IPS DF 6.9 (cell line): ENCODE results near the gene MRPS21.

ENCODE experiments used
- DNase-seq: peaks from one replicate; pipeline ENCODE4 v3.0.0-alpha.2; 2013; ENCODE audit warnings: low read depth, low spot score
- H3K27ac ChIP-seq: one replicate; pipeline ENCODE4 v1.5.1; 2013; ENCODE audit warnings: low read length, control low read depth
- H3K27me3 ChIP-seq: 2 replicates; pipeline ENCODE4 v1.6.1; 2013; ENCODE audit warnings: mild to moderate bottlenecking, low read length; ENCODE audit not compliant: control insufficient read depth, insufficient read depth
- H3K36me3 ChIP-seq: 2 replicates; pipeline ENCODE4 v1.6.1; 2013; ENCODE audit warnings: low read length; ENCODE audit not compliant: control insufficient read depth, insufficient read depth
- H3K4me1 ChIP-seq: 2 replicates; pipeline ENCODE4 v1.6.1; 2013; ENCODE audit warnings: low read length; ENCODE audit not compliant: control insufficient read depth, insufficient read depth
- H3K4me3 ChIP-seq: 2 replicates; pipeline ENCODE4 v1.5.1; 2013; ENCODE audit warnings: mild to moderate bottlenecking, low read length
- H3K9me3 ChIP-seq: 2 replicates; pipeline ENCODE4 v1.6.1; 2013; ENCODE audit warnings: low read length, inconsistent platforms; ENCODE audit not compliant: control insufficient read depth, insufficient read depth
- WGBS: extraction: QIAGEN DNeasy Blood & Tissue Kit; methylation state at CpG from one replicate; pipeline ENCODE4 v1.1.7; 2013; ENCODE audit warnings: mixed read lengths, missing lambda C conversion rate; ENCODE audit not compliant: insufficient read length, insufficient coverage; 5-methylcytosine and 5-hydroxymethylcytosine counted together

The MRPS21 gene

GRCh38 chr1:150262388-150263320 lies 31.0 kb upstream of the MRPS21 start:
- WGBS: no CpG with 5 or more reads among the region's 6 CpGs
- H3K36me3 ChIP-seq: peaks cover 27% of the 10 kb centered on the region
- no peak for DNase-seq
- no peaks in the 10 kb centered on the region for H3K9me3 ChIP-seq
- H3K27me3 ChIP-seq: no peaks in the 10 kb centered on the region
- H3K4me1 ChIP-seq: no peaks in the 10 kb centered on the region
- H3K27ac ChIP-seq: no peak overlapping the region
- H3K4me3 ChIP-seq: no peak overlapping the region

GRCh38 chr1:150263549-150263948 lies 30.1 kb upstream of the MRPS21 start:
- no peaks in the 10 kb centered on the region; the same call in 1 of the 2 replicates for H3K4me1 ChIP-seq
- peaks cover 27% of the 10 kb centered on the region for H3K36me3 ChIP-seq
- H3K4me3 ChIP-seq: no peak overlapping the region
- no peaks in the 10 kb centered on the region for H3K9me3 ChIP-seq
- no CpG with 5 or more reads among the region's 6 CpGs for WGBS
- no peaks in the 10 kb centered on the region for H3K27me3 ChIP-seq
- DNase-seq: no peak
- no peak overlapping the region for H3K27ac ChIP-seq

- DNase-seq: no peak
- Histone ChIP-seq H3K36me3 (peaks cover 16% of the 10 kb centered on the region), H3K4me3 (peak overlapping the region; percentile 86), H3K9me3 (no peaks in the 10 kb centered on the region), H3K4me1 (peaks cover under 1% of the 10 kb centered on the region; the same call in 1 of the 2 replicates), H3K27me3 (no peaks in the 10 kb centered on the region), H3K27ac (no peak overlapping the region)
- WGBS: no CpG with 5 or more reads among the region's 6 CpGs
Measured at GRCh38 chr1:150267896-150268295, 25.8 kb upstream of the MRPS21 start.

GRCh38 chr1:150268340-150268704 lies 25.3 kb upstream of the MRPS21 start:
- Histone ChIP-seq H3K36me3 (peaks cover 14% of the 10 kb centered on the region), H3K4me3 (peak overlapping the region; percentile 86), H3K27me3 (no peaks in the 10 kb centered on the region), H3K27ac (no peak overlapping the region), H3K9me3 (no peaks in the 10 kb centered on the region), H3K4me1 (peaks cover 2% of the 10 kb centered on the region; the same call in 1 of the 2 replicates)
- DNase-seq: no peak
- WGBS: no CpG with 5 or more reads among the region's 21 CpGs

GRCh38 chr1:150268705-150269403 lies 24.8 kb upstream of the MRPS21 start, which contains the start of gene APH1A:
APH1A (minus strand) TSS chr1:150269016; CDS start chr1:150268810, 206 bp downstream.
- peak; percentile 94 for DNase-seq
- Histone ChIP-seq H3K4me1 (peaks cover 2% of the 10 kb centered on the region; the same call in 1 of the 2 replicates), H3K27me3 (no peaks in the 10 kb centered on the region), H3K9me3 (no peaks in the 10 kb centered on the region), H3K27ac (no peak within 1 kb of the TSS), H3K4me3 (peak within 1 kb of the TSS; percentile 86), H3K36me3 (peaks cover 13% of the 10 kb centered on the region)
- WGBS: no CpG with 5 or more reads among the region's 49 CpGs

GRCh38 chr1:150269451-150269850 lies 24.2 kb upstream of the MRPS21 start:
- Histone ChIP-seq H3K4me3 (peak overlapping the region; percentile 20; the same call in 1 of the 2 replicates), H3K4me1 (peaks cover 2% of the 10 kb centered on the region; the same call in 1 of the 2 replicates), H3K27ac (no peak overlapping the region), H3K27me3 (no peaks in the 10 kb centered on the region), H3K9me3 (no peaks in the 10 kb centered on the region), H3K36me3 (peaks cover 11% of the 10 kb centered on the region)
- WGBS: no CpG with 5 or more reads among the region's 10 CpGs
- no peak for DNase-seq

GRCh38 chr1:150271291-150271959 lies 22.2 kb upstream of the MRPS21 start:
- Histone ChIP-seq H3K9me3 (no peaks in the 10 kb centered on the region), H3K4me1 (peaks cover 2% of the 10 kb centered on the region; the same call in 1 of the 2 replicates), H3K36me3 (peaks cover 1% of the 10 kb centered on the region; the same call in 1 of the 2 replicates), H3K4me3 (no peak overlapping the region), H3K27me3 (no peaks in the 10 kb centered on the region), H3K27ac (no peak overlapping the region)
- no CpG with 5 or more reads among the region's 7 CpGs for WGBS
- DNase-seq: no peak

- no CpG with 5 or more reads among the region's 1 CpG for WGBS
- no peak for DNase-seq
- Histone ChIP-seq H3K4me1 (peaks cover 2% of the 10 kb centered on the region; the same call in 1 of the 2 replicates), H3K36me3 (no peaks in the 10 kb centered on the region), H3K27me3 (no peaks in the 10 kb centered on the region), H3K4me3 (no peak overlapping the region), H3K27ac (no peak overlapping the region), H3K9me3 (no peaks in the 10 kb centered on the region)
Measured at GRCh38 chr1:150273311-150273710, 20.4 kb upstream of the MRPS21 start.

GRCh38 chr1:150280138-150280707 lies 13.4 kb upstream of the MRPS21 start:
- no CpG with 5 or more reads among the region's 6 CpGs for whole genome bisulfite sequencing
- no peaks in the 10 kb centered on the region for H3K4me1 ChIP-seq
- no peaks in the 10 kb centered on the region for H3K9me3 ChIP-seq

More at GRCh38 chr1:150280138-150280707, 13.4 kb upstream of the MRPS21 start:
- no peak overlapping the region for H3K4me3 ChIP-seq
- H3K36me3 ChIP-seq: no peaks in the 10 kb centered on the region
- H3K27ac ChIP-seq: no peak overlapping the region
- H3K27me3 ChIP-seq: no peaks in the 10 kb centered on the region
- no peak for DNase-seq
